Endothelial cell of hepatic sinusoid (primary cell): ENCODE results near the gene ALOXE3.
"Not testable (repeated sequence)": the region's sequence is repeated elsewhere in the genome, so short reads cannot be mapped to it uniquely, and the experiment has no call there.

Source experiments
- in situ Hi-C: cut with HindIII; loops from 2 replicates; pipeline ENCODE4 v1.10.0; 2017; ENCODE audit warnings: low sequenced_read_pairs

ALOXE3 gene

GRCh38 chr17:8104911-8105310, 13.4 kb downstream of the ALOXE3 start:
- in situ Hi-C loops = no loop called here

DNA sequence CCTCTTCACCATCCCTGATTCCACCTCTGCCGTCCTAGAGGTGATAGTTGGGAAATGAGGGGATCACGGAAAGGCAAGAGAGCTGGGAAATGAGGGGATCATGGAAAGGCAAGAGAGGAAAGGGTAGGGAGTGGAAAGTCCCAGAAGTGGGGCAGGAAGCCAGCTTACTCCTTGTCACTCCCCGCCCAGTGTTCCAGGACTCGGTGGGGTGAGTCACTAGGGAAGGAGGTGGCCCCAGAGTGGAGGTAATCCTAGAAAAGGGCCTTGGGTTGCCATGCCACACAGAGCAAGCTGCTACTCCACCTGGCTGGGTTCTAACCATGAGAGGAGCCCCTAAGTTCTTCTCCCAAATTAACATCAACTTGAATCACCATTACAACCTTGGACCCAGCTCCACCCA, 14.8 kb downstream of the ALOXE3 start:
- in situ Hi-C loops = no loop called here

- in situ Hi-C loops = no loop called here
These were observed 16.6 kb downstream of the ALOXE3 start for GRCh38 chr17:8101721-8102120.

DNA sequence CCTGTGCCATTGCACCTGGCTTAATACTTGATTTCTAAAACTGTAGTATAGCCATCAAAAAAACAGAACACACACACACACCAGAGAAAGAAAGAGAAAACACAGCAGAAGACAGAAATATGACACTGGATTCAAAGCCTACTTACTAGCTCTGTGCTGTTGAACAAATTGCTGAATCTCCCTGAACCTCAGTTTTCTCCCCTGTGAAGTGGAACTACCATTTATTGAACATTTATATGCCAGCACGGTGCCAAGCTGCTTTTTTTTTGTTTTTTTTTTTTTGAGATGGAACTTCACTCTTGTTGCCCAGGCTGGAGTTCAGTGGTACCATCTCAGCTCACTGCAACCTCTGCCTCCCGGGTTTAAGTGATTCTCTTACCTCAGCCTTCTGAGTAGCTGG, 17.6 kb downstream of the ALOXE3 start:
- in situ Hi-C loops = no loop called here

DNA sequence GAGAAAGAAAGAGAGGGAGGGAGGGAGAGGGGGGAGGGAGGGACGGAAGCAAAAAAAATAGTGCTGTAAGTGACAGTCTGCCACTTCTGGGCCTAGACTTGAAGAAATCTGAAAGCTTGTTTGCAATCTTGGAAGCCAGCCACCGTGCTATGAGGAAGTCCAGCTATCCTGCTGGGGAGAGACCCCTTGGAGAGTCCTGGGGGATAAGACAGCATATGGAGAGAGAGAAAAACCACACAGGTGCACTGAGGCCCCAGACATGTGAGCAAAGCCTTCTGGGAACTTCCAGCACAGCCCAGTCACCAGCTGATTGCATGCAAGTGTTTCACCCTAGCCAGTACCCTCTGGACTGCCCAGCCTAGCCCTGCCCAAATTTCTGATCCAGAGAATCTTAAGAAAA, 18.2 kb downstream of the ALOXE3 start:
- in situ Hi-C loops = no loop called here

- in situ Hi-C loops = no loop called here
These were observed 21.8 kb downstream of the ALOXE3 start for GRCh38 chr17:8096541-8096940.

- in situ Hi-C loops = no loop called here
These were observed 23.0 kb downstream of the ALOXE3 start for GRCh38 chr17:8095361-8095760.

DNA sequence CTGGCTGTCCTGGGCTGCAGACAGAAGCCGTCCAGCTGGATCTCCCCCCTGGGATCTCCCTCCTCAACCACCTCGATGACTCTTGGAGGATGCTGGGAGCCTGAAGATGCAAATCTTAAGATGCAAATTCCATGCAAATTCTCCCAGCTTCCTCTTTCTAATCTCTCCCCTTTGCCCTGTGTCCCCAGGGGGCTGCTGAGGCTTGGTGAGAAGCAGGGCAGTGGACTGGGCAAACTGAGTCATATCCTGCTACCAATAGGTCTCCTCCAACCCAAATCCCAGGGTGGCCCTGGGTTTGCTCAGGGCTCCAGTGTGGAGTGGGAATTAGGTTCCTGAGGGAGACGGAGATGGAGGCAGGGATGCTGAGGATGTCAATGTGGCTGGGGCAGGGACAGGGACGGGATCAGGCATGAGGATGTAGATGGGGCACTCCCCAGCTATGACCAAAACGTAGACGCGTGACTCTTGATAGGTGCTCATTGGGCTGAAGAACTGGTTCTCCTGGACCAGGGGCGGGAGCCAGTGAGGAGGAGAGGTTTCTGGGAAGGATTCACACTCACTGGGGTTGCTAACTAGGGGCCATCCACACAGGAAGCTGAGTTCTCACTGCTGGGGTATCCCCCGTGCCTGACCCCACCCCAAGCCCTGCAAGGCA, 27.2 kb downstream of the ALOXE3 start:
- in situ Hi-C loops = no loop called here

GRCh38 chr17:8089728-8090127, 28.6 kb downstream of the ALOXE3 start:
- in situ Hi-C loops = no loop called here

DNA sequence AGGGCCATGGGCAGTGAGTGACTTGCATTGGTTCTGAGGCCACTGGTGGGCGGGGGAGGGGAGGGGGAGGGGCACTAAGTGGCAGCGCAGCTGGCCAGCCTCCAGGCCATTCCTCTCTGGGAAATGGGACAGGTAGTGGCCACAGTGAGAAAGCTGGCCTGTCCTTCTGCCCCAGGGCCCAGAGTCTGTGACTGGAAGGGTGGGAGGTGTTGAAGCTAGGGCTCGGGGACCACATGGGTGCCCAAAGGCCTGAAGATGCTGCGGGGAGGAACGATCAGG, 30.4 kb downstream of the ALOXE3 start:
- in situ Hi-C loops = no loop called here

- in situ Hi-C loops = no loop called here
These were observed 31.0 kb downstream of the ALOXE3 start, which contains the start of gene ALOX12B for GRCh38 chr17:8087075-8087951. ALOX12B (minus strand) TSS chr17:8087716; CDS start chr17:8087442, 274 bp downstream.

DNA sequence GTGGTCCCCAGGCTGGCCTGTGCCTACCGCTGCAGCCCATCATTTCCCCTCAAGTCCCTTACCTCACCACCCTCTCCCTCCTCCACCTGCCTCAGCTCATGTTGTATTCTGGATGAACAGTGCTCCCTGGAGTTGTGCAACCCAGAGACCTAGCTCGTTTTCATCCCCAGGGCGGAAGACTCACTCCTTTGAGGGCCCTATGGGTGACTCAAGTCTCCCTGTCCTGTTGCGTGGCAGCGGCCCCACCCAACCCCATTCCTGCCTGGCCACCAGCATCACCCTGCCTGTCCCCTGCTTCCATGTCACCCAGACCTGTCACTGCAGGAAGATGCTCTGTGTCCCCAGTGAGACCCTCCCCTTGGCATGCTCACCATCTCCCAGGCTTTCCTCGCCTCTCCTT, 34.1 kb downstream of the ALOXE3 start:
- in situ Hi-C loops = no loop called here

DNA sequence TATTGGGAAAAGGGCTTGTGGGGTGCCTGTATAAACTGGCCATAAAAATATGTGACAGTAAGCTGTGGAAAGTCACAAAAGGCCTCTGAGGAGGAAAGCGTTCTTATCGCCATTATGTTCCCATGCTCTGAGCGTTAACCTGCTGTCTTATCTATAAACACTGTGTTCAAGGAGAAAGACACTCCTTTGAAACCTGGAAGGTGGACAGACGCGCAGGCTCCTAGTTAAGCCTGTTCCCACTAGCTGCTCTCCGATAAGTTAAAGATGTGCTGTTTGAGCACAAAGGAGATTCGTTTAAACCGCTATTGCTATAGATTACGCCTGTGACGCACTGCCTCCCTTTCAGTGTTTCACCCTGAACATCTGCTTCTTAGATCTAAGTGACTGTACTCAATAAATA, 36.0 kb downstream of the ALOXE3 start:
- in situ Hi-C loops = no loop called here

DNA sequence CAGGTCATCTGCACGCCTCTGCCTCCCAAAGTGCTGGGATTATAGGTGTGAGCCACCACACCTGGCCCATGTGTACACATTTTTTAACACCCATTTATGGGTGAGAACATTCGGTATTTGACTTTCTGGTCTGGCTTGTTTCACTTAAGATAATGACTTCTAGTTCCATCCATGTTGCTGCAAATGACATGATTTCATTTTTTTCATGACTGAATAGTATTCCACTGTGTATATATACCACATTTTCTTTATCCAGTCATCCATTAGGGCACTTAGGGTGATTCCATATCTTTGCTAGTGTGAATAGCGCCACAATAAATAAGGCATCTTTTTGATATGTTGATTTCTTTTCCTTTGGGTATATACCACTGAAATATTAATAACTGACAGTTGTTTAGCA, 36.4 kb downstream of the ALOXE3 start:
- in situ Hi-C loops = no loop called here

- in situ Hi-C loops = no loop called here
These were observed 37.5 kb downstream of the ALOXE3 start for GRCh38 chr17:8080799-8081219.

- in situ Hi-C loops = no loop called here
These were observed 38.0 kb downstream of the ALOXE3 start for GRCh38 chr17:8080208-8080798.

DNA sequence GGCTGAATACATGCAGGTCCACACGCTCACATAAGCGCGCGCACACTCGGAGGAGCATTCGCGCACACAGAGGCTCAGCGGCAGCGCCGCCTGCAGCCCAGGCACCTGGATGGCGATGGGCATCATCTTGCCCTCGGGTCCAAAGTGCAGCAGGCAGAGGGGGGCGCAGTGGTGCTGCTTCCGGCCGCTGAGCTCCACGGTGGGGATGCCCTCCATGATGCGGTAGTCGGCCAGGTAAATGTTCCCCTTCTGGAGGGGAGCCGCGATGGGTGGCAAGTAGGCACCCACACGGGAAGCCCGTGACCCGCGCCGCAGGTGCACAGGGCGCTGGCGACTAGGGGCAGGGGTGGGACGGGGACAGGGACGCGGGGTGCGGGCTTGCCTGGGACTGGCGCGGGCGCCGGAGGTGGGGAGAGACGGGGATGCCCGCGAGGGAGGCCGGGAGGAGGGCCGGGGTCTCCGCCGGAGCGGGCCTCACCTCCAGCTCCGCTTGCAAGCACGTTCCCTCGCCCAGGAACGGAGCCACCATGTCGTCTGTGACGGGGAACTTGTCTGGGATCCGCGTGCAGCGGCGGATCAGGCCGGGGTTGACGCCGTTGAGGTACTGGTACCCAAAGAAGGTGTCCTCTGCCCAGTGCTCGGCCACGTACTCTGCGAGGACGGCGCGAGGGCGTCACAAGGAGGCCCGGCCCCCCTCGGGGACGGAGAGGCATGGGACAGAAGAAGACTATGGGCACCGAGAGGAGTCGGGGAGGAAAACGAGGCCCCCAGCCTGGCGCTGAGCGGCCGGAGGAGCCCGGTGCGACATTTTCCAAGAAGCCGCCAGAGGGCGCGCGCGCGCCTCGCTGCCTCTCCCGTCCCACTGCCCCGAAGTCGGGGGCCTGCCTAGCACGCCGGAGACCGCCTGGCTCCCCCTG, 38.8 kb downstream of the ALOXE3 start:
- in situ Hi-C loops = no loop called here

DNA sequence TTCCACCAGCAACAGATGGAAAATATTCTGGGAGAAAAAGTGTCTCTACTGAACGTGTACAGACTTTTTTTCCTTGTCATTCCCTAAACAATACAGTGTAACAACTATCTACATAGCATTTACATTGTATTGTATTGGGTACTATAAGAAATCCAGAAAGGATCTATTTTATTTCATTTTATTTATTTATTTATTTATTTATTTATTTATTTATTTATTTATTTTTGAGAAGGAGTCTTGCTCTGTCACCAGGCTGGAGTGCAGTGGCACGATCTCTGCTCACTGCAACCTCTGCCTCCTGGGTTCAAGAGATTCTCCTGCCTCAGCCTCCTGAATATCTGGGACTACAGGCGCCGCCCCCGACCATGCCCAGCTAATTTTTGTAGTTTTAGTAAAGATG, 40.4 kb downstream of the ALOXE3 start:
- in situ Hi-C loops = not testable (repeated sequence)

DNA sequence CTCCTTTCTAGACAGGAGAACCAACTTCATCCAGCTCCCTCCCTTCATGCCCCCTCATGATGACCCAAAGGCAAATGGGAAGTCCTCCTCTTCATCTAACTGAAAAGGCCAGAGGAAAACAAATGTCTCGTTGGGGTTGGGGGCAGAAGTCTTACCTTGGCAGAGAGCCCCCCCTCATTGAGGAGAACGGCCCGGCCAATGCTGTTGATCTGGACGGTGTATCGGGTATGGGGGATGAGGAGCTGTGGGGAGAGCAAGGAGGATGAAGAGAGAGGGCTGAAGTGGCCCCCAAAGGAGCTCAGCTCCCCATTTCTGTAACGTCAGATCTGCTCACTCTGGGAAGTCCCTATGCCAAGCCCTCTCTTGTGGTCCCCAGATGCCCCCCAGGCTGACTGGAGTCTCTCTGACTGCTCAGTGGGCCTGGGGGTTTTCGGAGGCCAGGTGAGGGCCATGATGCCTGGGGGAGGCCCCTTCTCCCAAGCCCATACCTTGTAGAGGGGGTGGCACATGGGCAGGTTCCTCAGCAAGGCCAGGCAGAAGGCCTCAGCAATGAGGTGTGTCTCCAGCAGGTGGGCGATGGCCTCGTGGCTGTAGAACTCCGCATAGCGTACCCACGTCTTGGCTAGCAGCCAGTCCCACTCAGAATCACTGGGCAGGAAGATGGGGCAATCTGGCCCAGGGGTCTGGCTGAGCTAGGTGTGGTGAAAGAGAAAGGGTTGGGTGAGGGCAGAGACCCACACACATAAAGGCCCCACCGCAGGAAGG, 41.6 kb downstream of the ALOXE3 start:
- in situ Hi-C loops = no loop called here

DNA sequence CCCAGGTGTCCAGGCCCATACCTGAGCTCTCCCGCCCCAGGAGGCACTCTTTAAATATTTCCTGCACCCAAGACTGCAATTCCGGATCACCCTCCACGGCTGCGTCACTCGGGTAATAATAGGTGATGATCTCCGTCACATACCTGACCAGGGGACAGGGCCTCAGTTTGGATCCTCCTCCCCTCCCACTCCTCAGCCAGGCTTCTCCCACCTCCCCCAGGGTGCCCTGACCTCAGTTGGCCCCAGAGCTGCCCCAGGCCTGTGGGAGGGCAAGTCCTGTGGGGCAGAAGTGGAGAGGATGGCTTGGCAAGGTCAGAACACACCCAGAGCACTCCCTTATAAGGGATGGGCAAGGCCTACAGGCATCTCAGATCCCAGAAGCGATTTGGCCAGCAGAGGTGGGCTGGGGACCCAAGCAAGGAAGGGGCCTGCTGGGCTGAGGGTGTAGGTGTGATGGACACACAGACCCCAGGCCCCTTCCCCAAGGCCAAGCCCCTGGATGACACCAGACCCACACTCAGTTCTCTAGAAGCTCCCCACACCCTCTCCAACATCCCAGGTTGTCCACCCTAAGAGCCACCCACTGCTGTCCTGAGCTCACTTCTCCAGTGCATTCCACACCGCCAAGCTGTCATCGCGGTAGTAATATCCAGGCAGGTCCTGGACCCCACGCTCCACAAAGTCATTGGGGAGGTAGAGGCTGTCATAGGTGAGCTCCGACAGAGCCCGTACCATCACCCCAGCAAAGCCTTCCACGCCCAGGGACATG, 42.6 kb downstream of the ALOXE3 start:
- in situ Hi-C loops = no loop called here
